HFFc6 (cell line): ENCODE results near the gene PLCL1. TPM values are rescaled to one million over a fixed set of nuclear protein-coding genes. Genes with fewer than 3 reads are reported as not detected.

Experiments used
- DNase-seq: peaks from one replicate; pipeline ENCODE4 v3.0.0-alpha.2; 2018
- H3K27ac Mint-ChIP-seq: 2 replicates; pipeline ENCODE4 v1.8.0; 2020; ENCODE audit warnings: mild to moderate bottlenecking, mixed read lengths
- H3K27me3 Mint-ChIP-seq: 2 replicates; pipeline ENCODE4 v1.8.0; 2021; ENCODE audit warnings: mild to moderate bottlenecking, moderate library complexity, mixed read lengths; ENCODE audit not compliant: insufficient read depth
- H3K36me3 Mint-ChIP-seq: 2 replicates; pipeline ENCODE4 v1.8.0; 2021; ENCODE audit warnings: low read depth, mixed read lengths
- H3K4me1 Mint-ChIP-seq: 2 replicates; pipeline ENCODE4 v1.8.0; 2020; ENCODE audit warnings: low read depth, mixed read lengths
- H3K4me3 Mint-ChIP-seq: 2 replicates; pipeline ENCODE4 v1.8.0; 2020; ENCODE audit warnings: mild to moderate bottlenecking, moderate library complexity, mixed read lengths
- H3K9me3 Mint-ChIP-seq: 2 replicates; pipeline ENCODE4 v1.8.0; 2020; ENCODE audit warnings: mild to moderate bottlenecking, mixed read lengths
- CTCF ChIP-seq: fragments of 200-600 bp; sonication (generic); IDR thresholded peaks from 2 replicates; pipeline ENCODE4 v1.5.0; 2021; ENCODE audit warnings: antibody characterized with exemption, mild to moderate bottlenecking
- long read RNA-seq: library from polyadenylated mRNA; unstranded; transcript quantifications from one replicate; pipeline ENCODE4 v2.0.0, GENCODE V29; 2019
- total RNA-seq, 6 experiments: library from RNA; stranded (reverse); fragmentation: NEBNext Ultra II Directional; extraction: Animal tissue kit (Norgen Biotek cat#: 25700); gene quantifications; 2 replicates in 1 of 6; 3 replicates in 5 of 6; pipeline ENCODE4 v1.2.3, GENCODE V29; 2021

PLCL1 gene
- total RNA-seq, result under 1 TPM in 4 of 6 experiments, not detected in 2; 0.03 to 0.14 (median 0.12) TPM
- long read RNA-seq, result 0 reads

GRCh38 chr2:197804049-197804757 lies at the start of gene PLCL1:
PLCL1 (plus strand) TSS chr2:197804593.
- Mint-ChIP-seq H3K9me3 (no peaks in the 10 kb centered on the region), H3K27me3 (peaks cover 19% of the 10 kb centered on the region), H3K4me1 (peaks cover 8% of the 10 kb centered on the region), H3K36me3 (no peaks in the 10 kb centered on the region), H3K27ac (no peak within 1 kb of the TSS), H3K4me3 (peak within 1 kb of the TSS; percentile 89)
- peak; percentile 88 for DNase-seq
- no peak for TF ChIP-seq CTCF

GRCh38 chr2:197759013-197759412 lies 45.4 kb upstream of the PLCL1 start:
- peaks cover 10% of the 10 kb centered on the region; the same call in 1 of the 2 replicates for H3K9me3 Mint-ChIP-seq
- no peaks in the 10 kb centered on the region for H3K36me3 Mint-ChIP-seq
- peaks cover 3% of the 10 kb centered on the region for H3K27me3 Mint-ChIP-seq
- no peak overlapping the region for H3K27ac Mint-ChIP-seq
- H3K4me1 Mint-ChIP-seq, result no peaks in the 10 kb centered on the region
- no peak for DNase-seq
- H3K4me3 Mint-ChIP-seq, result no peak overlapping the region
- no peak for TF ChIP-seq CTCF

GRCh38 chr2:197759625-197760292 lies 44.6 kb upstream of the PLCL1 start:
- H3K27me3 Mint-ChIP-seq, result peaks cover 3% of the 10 kb centered on the region
- no peak for TF ChIP-seq CTCF
- H3K4me3 Mint-ChIP-seq, result no peak overlapping the region
- no peaks in the 10 kb centered on the region for H3K36me3 Mint-ChIP-seq
- H3K27ac Mint-ChIP-seq, result no peak overlapping the region
- peaks cover 10% of the 10 kb centered on the region; the same call in 1 of the 2 replicates for H3K9me3 Mint-ChIP-seq
- H3K4me1 Mint-ChIP-seq, result no peaks in the 10 kb centered on the region
- no peak for DNase-seq

GRCh38 chr2:197760293-197760657 lies 44.1 kb upstream of the PLCL1 start:
- H3K4me3 Mint-ChIP-seq, result no peak overlapping the region
- H3K27ac Mint-ChIP-seq, result no peak overlapping the region
- peaks cover 10% of the 10 kb centered on the region; the same call in 1 of the 2 replicates for H3K9me3 Mint-ChIP-seq

GRCh38 chr2:197777823-197778407 lies 26.5 kb upstream of the PLCL1 start:
- peak; percentile 47 for DNase-seq
- TF ChIP-seq CTCF, result peak; percentile 90
- Mint-ChIP-seq H3K36me3 (no peaks in the 10 kb centered on the region), H3K9me3 (no peaks in the 10 kb centered on the region), H3K27ac (no peak overlapping the region), H3K4me3 (no peak overlapping the region), H3K27me3 (no peaks in the 10 kb centered on the region; the same call in 1 of the 2 replicates), H3K4me1 (no peaks in the 10 kb centered on the region)

More at GRCh38 chr2:197760293-197760657, 44.1 kb upstream of the PLCL1 start:
- no peaks in the 10 kb centered on the region for H3K36me3 Mint-ChIP-seq
- H3K27me3 Mint-ChIP-seq, result peaks cover 3% of the 10 kb centered on the region
- DNase-seq, result no peak
- TF ChIP-seq CTCF, result no peak
- no peaks in the 10 kb centered on the region for H3K4me1 Mint-ChIP-seq
